Right renal cortex interstitium (tissue), 3 donors: Measurements from ENCODE around the gene ZNF888. TPM values are rescaled to one million over a fixed set of nuclear protein-coding genes. Genes with fewer than 3 reads are reported as not detected.
"Not testable (repeated sequence)": the region's sequence is repeated elsewhere in the genome, so short reads cannot be mapped to it uniquely, and the experiment has no call there.

Source experiments
- DNase-seq, 3 donors: peaks; one replicate each; pipeline ENCODE4 v3.0.0-alpha.2; 2013; ENCODE audit warnings: low read depth in 3 of 3, low spot score in 2 of 3
- polyA plus RNA-seq, 3 donors: library from polyadenylated mRNA; unstranded; fragments of 120-200 nt; gene quantifications; one replicate each; pipeline ENCODE4 v1.2.1, GENCODE V29; 2013; ENCODE audit not compliant: insufficient read length in 3 of 3

ZNF888 gene
- 10 to 100 TPM; 11.9 to 12.0 (median 12.0) TPM for polyA plus RNA-seq

DNA sequence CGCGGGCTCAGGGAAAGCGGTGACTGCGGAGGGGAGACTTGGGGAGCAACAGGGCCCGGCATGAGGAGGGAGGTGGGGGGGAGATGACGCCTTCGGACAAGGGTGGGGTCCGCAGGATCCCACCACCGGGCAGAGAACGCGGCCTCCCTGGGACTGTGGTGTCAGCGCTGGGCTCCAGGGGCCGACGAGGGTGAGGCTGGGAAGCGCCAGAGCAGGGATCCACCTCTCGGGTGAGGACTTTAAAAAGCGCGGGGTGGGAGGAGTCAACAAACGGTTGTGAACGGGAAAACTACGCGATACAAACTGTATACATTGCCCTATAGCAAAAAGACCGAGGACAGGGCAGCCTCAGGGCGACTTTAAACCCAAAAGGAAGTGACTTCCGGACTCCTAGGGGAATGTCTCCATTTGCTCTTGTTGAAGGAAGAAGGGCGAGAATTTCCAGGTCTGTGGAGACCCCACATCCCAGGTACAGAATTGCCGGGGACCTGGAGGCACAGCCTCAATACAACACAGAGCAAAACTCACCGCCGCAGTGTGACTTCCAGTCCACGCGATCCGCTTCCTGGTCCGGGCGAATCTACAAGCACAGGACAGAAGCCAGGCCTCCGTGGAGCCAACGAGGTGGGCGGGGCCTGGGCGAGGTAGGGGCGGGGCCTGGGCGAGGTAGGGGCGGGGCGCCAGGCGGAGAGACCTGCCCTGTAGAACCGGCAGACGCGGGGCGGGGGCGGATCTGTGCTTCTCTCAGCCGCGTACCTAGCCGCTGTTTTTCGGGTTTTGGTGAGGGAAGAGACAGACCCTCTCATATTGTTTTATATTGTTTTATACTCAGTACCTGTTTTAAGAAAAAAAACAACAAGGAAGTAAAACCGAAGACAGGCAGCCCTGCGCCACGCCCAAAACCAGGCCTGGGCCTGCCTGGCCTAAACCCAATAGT, at the start of gene ZNF888:
Gene ZNF888, minus strand, starts transcription at position 588 of the 937 bp plus-strand sequence. CDS start 5,555 bp downstream, outside the sequence.
- no peak for DNase-seq

DNA sequence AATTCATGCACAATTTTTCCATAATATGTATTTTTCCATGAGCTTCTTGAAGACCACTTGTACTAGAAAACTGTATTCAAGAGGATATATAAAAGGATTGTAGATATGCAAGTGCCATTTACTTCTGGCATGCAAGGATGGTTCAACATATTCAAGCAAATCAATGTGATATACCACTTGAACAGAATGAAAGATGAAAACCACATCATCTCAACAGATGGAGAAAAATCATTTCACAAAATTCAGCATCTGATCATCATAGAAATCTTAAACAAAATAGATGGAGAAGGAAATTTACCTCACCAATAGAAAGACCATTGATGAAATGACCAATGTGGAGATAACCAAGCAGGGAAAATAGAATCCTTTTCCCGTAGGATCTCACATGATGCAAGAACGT, 44.5 kb upstream of the ZNF888 start:
- no peak for DNase-seq

DNA sequence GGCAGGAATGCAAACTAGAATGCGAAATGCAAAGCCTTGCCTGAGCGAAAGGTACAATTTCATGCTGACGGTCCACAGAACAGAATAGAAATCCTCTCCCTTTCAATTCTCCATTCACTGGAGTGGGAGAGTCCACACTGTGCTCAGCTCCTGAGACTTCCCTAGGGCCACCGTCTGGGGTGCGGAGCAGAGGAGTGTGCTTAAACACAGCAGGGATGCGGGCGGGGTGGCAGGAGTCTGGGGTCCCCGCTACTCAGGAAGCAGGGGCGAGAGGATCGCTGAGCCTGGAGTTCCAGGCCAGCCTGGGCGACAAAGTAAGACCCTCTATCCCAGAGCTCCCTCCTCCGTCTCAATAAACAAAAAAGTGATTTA, 40.0 kb upstream of the ZNF888 start:
- DNase-seq: no peak

- DNase-seq: peak in 2 of 3 donors; percentile 87 to 89
Measured at GRCh38 chr19:52962394-52963246, 39.4 kb upstream of the ZNF888 start, which contains the start of gene ZNF816. Gene ZNF816, minus strand, starts transcription at chr19:52962881. Its CDS starts 6,792 bp downstream, at chr19:52956089.

DNA sequence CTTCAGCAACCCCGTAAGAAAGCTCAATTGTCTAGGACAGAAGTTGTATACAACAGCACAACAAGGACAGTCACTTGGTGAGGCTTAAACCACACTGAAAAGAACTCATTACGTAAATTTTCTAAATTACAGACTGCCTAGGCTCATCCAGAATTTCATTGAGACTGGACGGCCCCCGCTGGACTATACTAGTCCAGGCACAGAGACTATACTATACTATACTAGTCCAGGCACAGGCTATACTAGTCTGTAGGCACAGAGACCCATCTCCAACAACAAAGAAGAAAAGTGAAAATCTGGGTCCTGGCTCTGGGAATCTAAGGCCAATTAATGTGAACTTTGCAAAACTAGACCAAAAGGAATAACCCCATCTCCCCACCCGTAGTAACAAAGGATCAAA, 38.8 kb upstream of the ZNF888 start:
- no peak for DNase-seq

DNA sequence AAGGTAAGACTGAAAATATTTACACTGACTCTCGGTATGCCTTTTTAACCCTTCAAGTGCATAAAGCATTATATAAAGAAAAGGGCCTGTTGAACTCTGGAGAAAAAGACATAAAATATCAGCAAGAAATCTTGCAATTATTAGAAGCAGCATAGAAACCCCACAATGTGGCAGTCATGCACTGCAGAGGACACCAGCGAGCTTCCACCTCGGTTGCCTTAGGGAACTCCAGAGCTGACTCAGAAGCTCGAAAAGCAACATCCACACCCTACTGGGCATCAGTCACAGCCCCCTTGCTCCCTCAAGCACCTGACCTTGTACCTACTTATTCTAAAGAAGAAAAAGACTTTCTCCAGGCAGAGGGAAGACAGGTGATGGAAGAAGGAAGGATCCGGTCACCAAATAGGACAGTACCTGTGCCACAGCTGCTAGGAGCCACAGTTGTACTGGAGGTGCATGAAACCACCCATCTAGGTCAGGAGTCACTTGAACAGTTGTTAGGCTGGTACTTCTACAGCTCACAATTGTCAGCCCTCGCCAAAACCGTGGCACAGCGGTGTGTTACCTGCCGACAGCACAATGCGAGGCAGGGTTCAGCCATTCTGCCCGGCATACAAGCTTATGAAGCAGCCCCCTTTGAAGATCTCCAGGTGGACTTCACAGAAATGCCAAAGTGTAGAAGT, 36.5 kb upstream of the ZNF888 start:
- DNase-seq: no peak

GRCh38 chr19:52957591-52957990, 34.4 kb upstream of the ZNF888 start:
- no peak for DNase-seq

DNA sequence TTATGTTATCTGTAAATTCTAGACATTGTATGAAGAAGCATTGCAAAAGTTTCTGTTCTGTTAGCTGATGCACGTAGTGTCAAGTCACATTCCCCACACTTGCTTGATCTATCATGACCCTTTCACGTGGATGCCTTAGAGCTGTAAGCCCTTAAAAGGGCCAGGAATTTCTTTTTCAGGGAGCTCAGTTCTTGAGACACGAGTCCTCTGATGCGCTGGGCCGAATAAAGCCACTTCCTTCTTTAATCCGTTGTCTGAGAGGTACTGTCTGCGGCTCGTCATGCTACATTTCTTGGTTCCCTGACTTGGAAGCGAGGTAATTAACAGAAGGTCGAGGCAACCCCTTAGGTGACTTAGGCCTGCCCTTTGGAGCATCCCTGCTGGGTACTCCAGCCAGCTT, 33.7 kb upstream of the ZNF888 start:
- DNase-seq: no peak

GRCh38 chr19:52949422-52949821, 26.2 kb upstream of the ZNF888 start:
- no peak for DNase-seq

DNA sequence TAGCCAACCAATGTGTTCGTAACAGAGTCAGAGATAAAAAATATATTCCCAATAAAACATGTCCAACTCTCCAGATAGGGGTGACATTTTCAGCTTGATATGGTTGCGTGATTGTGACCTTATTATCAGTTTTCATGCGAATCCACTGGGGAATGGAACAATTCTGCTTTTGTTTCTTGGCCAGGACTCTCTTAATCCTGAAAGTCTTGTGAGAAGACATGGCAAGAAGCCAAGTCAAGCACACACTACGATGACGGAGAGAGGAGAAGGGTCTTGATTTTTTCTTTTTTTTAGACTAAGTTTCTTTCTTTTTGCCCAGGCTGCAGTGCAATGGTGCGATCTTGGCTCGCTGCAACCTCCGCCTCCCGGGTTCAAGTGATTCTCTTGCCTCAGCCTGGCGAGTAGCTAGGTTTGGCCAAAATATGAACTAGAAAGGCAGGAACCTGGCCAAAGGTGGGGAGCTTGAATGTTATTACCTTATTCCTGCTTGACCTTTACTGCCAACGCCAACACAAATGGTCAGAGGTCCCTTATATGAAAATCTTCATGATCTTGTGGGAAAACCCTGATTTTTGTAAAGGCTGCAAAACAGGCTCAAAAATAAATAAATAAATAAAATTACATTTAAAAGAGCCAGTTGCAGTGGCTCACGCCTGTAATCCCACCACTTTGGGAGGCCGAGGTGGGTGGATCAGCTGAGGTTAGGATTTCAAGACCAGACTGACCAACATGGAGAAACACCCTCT, 25.0 kb upstream of the ZNF888 start:
- DNase-seq: no peak

DNA sequence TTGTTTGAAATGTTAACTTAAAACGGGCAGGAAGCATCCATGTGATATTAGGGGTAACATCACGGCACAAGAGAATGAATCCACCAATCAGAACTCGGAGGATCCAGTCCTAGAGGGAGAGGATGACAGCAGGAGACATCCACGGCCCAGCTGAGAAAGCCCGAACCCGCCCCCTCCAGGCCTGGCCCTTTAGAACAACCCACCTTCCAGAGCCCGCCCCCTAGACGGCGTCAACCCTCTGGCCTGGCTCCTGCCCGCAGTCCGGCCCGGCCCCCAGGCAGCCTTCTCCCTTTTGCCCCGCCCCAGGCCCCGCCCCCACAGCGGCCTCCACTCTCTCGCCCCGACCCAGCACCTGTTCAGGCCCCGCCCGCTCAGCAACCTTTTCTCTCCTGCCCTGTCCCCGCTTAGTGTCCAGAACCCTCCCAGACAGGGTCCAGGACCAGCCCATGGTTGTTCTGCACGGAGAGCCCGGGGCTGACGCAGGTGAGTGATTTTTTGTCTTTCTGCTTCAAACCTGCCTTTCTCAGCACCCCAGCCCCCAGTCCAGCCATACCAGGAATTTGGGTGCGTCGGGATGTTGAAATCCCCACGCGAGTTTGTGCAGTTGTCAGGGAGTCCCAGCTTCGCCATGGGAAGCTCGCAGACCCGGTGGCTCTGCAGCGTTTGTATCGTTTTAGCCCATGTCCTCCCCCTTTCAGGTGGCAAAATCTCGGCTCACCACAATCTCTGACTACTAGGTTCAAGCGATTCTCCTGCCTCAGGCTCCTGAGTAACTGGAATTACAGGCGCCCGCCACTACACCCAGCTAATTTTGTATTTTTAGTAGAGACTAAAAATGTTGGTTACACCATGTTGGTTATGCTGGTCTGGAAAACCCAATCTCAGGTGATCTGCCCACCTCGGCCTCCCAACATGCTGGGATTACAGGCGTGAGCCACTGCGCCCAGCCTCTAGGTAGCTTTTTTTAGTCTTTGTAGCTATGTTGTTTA, 23.4 kb upstream of the ZNF888 start:
- no peak for DNase-seq

DNA sequence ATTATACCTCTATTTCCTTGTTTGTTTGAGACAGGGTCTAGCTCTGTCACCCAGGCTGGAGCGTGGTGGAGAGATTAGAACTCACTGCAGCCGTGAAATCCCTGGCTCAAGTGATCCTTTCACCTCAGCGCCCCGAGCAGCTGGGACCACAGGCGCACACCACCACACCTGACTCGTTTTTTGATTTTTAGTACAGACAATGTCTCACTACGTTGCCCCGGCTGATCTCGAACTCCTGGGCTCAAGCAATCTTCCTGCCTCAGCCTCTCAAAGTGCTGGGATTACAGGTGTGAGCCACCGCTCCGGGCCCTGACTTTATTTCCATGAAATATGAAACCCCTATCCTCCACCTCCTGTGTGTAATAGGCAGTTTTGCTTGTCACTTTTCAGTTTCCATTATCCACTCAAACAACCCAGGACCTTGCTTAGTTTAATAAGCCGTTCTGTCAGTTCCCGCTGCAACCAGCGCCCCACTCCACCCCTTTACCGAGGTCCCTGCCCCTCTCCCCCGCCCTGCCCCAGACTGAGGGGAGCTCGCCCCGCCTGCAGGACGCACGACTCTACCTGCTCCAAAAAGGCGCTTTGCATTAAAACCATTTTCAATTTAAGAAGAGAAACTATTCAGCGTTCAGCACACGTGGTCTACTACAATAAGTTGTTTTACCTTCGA, 22.6 kb upstream of the ZNF888 start:
- DNase-seq: no peak

DNA sequence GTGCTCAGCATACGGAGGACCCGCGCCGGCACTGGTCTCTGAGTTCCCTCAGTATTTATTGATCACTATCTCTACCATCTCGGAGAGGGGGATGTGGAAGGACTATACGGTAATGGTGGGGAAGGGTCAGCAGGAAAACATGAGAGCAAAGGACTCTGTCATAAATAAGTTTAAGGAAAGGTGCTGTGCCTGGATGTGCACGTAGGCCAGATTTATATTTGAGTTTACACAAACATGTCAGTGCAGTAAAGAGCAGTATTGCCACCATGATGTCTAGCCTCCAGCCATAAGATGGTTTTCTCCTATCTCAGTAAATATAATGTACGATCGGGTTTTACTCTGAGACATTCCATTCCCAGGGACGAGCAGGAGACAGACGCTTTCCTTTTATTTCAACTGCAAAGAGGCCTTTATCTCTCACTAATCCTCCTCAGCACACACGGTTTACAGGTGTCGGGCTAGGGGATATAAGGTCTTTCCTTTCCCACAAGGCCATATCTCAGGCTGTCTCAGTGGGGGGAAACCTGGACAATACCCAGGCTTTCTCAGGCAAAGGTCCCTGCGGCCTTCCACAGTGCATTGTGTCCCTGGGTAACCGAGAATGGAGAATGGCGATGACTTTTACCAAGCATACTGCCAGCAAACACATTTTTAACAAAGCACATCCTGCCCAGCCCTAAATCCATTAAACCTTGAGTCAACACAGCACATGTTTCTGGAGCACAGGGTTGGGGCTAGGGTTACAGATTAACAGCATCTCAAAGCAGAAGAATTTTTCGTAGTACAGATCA, 21.7 kb upstream of the ZNF888 start:
- DNase-seq: not testable (repeated sequence)

- DNase-seq: no peak
Measured at GRCh38 chr19:52943884-52944643, 20.8 kb upstream of the ZNF888 start.

DNA sequence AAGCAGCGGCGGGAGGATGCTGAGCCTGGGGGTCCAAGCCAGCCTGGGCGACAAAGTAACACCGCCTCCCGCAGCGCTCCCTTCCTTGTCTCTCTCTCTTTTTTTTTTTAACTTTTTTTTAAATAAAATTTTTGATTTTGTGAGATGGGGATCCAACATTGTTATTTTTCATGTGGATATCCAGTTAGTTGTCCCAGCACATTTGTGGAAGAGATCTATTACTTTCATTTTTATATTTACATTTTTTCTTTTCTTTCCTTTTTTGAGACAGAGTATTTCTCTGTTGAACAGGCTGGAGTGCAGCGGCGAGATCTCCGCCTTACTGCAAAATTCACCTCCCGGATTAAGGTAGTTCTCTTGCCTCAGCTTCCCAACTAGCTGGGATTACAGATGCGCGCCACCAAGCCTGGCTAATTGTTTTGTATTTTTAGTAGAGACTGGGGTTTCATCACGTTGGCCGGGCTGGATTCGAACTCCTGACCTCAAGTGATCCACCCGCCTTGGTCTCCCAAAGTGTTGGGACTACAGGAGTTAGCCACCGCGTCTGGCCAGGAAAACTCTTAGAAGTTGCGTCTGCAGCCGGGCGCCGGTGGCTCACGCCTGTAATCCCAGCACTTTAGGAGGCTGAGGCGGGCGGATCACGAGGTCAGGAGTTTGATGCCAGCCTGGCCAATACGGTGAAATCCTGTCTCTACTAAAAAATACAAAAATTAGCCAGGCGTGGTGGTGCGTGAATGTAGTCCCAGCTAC, 20.1 kb upstream of the ZNF888 start:
- no peak for DNase-seq
